Measurements from ENCODE around the gene APPBP2.
"Not testable (repeated sequence)": the region's sequence is repeated elsewhere in the genome, so short reads cannot be mapped to it uniquely, and the experiment has no call there.

The APPBP2 gene

GRCh38 chr17:60433021-60433997 lies 92.7 kb downstream of the APPBP2 start:
- not testable (repeated sequence) for DNase-seq

- not testable (repeated sequence) for DNase-seq
These were observed 95.5 kb downstream of the APPBP2 start for GRCh38 chr17:60430561-60430960.

GRCh38 chr17:60428491-60428890 lies 97.6 kb downstream of the APPBP2 start:
- not testable (repeated sequence) for DNase-seq

GRCh38 chr17:60426596-60426995 lies 99.4 kb downstream of the APPBP2 start:
- DNase-seq = no peak

GRCh38 chr17:60425626-60426025 lies 100.4 kb downstream of the APPBP2 start:
- DNase-seq = no peak

- no peak for DNase-seq
These were observed 102.2 kb downstream of the APPBP2 start for GRCh38 chr17:60423865-60424264.

GRCh38 chr17:60422162-60422665 lies 103.8 kb downstream of the APPBP2 start, which contains the start of gene CHCT1:
Gene CHCT1 (plus strand): TSS chr17:60422489. CDS start chr17:60422593, 104 bp downstream.
- DNase-seq = no peak

- no peak for DNase-seq
These were observed 104.5 kb downstream of the APPBP2 start for GRCh38 chr17:60421273-60422161.

GRCh38 chr17:60419875-60420274 lies 106.2 kb downstream of the APPBP2 start:
- DNase-seq = not testable (repeated sequence)

- not testable (repeated sequence) for DNase-seq
These were observed 107.0 kb downstream of the APPBP2 start for GRCh38 chr17:60419003-60419402.

- no peak for DNase-seq
These were observed 109.6 kb downstream of the APPBP2 start for GRCh38 chr17:60416368-60416925.

GRCh38 chr17:60415146-60415545 lies 110.9 kb downstream of the APPBP2 start:
- DNase-seq = no peak

GRCh38 chr17:60412701-60413100 lies 113.3 kb downstream of the APPBP2 start:
- DNase-seq = no peak

GRCh38 chr17:60410001-60410400 lies 116.0 kb downstream of the APPBP2 start:
- no peak for DNase-seq

GRCh38 chr17:60406887-60407286 lies 119.2 kb downstream of the APPBP2 start:
- no peak for DNase-seq

GRCh38 chr17:60403962-60404361 lies 122.1 kb downstream of the APPBP2 start:
- no peak for DNase-seq

GRCh38 chr17:60403523-60403810 lies 122.6 kb downstream of the APPBP2 start:
- no peak for DNase-seq

- DNase-seq = no peak
These were observed 124.2 kb downstream of the APPBP2 start for GRCh38 chr17:60401819-60402218.

- no peak for DNase-seq
These were observed 127.6 kb downstream of the APPBP2 start for GRCh38 chr17:60398227-60398959.

GRCh38 chr17:60396412-60396811 lies 129.6 kb downstream of the APPBP2 start:
- DNase-seq = no peak

- no peak for DNase-seq
These were observed 130.5 kb downstream of the APPBP2 start for GRCh38 chr17:60395508-60396065.

All from NK-92 treated with Interleukin-12 subunit alpha and Interleukin-12 subunit beta, amount 100 ng/mL, for 24 hours (cell line).